Upper lobe of left lung (tissue), 4 donors: Measurements from ENCODE around the gene RMDN2.

Experiments used
- CTCF ChIP-seq, 6 experiments: fragments of 450-650 bp in 4 of 6; fragments of 200-600 bp in 2 of 6; sonication (generic) in 2 of 6; IDR thresholded peaks; one replicate each; pipeline ENCODE4 v1.5.1; 2016 to 2019; ENCODE audit warnings: antibody characterized with exemption in 6 of 6
- POLR2A ChIP-seq, 4 donors: fragments of 450-650 bp; IDR thresholded peaks; one replicate each; pipeline ENCODE4 v1.5.1; 2016 to 2017; ENCODE audit warnings: antibody characterized with exemption in 4 of 4, mild to moderate bottlenecking in 2 of 4

- TF ChIP-seq CTCF (IDR thresholded peaks at IDR 0.05) (peak in 2 of 6 experiments; percentile 13 to 39), POLR2A (IDR thresholded peaks at IDR 0.05) (peak in 1 of 4 donors; percentile 18)
Observed at GRCh38 chr2:38037757-38038621, 112.9 kb downstream of the RMDN2 start.
